Stimulated activated CD4-positive, alpha-beta T cell treated with anti-CD3 and anti-CD28 coated beads, Interleukin-1b, Interleukin-23, amount 100 ng/mL, for 1 hour (primary cell): ENCODE results near the gene DHX34.
"Not testable (repeated sequence)": the region's sequence is repeated elsewhere in the genome, so short reads cannot be mapped to it uniquely, and the experiment has no call there.

Experiments used
- DNase-seq, 2 donors: peaks; one replicate each; pipeline ENCODE4 v3.0.0-alpha.2; 2020; ENCODE audit warnings: low read depth in 2 of 2

DHX34 gene

GRCh38 chr19:47390533-47391488, 41.7 kb downstream of the DHX34 start:
- DNase-seq: no peak

- peak; percentile 67 to 73 for DNase-seq
These were observed 42.6 kb downstream of the DHX34 start for GRCh38 chr19:47391510-47392223.

GRCh38 chr19:47398707-47399597, 49.8 kb downstream of the DHX34 start:
- DNase-seq: no peak

DNA sequence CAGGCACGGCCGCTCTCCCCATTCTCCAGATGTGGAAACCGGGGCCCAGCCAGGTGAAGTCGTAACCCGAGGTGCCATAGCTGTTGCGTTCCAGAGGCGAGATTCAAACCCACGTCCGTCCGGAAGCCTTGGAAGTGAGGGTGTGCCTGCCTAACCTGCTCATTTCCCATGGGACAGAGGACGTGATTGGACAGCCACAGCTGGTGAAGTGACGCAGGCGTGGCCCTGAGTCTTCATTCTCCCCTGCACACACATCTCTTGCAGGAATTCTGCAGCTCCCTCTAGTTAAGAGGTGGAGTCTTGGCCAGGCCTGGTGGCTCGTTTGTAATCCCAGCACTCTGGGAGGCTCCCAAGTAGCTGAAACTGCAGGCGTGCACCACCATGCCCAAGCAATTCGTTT, 53.4 kb downstream of the DHX34 start:
- no peak for DNase-seq

DNA sequence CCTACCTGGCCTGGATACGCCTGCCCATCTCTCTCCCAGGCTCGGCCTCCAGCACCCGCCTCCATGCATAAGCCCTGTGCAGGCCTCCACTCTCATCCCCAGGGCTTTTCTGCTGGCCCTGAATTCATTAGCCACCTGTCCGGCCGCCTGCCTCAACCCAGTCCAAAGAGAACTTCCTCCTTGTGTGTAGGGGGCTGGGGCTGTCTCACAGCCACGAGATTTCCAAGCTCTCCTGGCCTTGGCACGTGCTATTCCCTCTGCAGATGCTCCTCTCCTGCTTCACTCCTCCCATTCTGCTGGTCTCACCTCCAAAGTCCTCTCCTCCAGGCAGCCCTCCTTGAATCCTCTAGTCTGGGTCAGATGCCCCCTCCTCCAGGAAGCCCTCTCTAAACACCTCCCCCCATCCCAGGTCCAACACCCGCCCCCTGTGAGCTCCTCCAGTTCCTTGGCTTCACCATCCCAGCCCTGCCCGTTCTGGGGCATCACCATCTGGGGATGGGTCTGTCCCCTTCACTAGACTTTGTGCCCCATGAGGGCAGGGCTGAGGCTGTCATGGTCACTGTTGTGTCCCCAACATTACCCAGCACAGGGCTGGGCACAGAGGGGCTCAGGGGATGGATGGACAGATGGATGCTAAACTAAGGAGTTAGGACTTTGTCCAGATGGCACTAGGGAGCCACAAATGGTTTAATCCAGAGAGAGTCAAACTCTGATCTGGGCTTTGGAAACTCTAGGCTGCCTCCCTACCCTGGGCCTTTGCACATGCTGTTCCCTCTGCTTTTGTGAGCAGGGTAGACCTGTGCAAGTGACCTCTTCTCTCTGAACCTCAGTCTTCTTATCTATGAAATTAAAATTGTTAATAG, 55.5 kb downstream of the DHX34 start:
- DNase-seq: no peak

- no peak for DNase-seq
These were observed 56.1 kb downstream of the DHX34 start for GRCh38 chr19:47405197-47405550.

DNA sequence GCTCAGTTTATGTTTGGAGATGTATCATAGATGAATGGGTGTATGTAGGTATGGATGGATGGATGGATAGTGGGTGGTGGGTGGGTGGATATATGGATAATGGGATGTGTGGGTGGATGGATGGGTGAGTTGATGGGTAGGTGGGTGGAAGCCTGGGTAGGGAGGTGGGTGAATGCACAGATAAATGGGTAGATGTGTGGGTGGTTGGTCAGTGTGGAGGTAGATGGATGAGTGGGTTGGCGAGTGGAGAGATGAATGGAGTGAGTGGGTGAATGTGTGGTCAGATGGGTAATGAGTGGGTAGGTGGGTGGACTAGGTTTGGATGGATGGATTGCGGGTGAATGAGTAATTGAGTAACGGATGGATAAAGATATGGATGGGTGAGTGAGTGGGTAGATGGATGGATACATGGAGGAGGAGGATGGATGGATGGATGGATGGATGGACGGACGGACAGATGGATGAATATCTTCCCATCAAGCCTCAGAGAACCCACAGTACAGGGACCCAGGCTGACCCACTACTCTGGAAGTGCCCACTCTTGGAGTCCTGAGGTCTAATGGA, 56.8 kb downstream of the DHX34 start:
- DNase-seq: no peak

GRCh38 chr19:47406711-47407416, 57.7 kb downstream of the DHX34 start:
- no peak for DNase-seq

DNA sequence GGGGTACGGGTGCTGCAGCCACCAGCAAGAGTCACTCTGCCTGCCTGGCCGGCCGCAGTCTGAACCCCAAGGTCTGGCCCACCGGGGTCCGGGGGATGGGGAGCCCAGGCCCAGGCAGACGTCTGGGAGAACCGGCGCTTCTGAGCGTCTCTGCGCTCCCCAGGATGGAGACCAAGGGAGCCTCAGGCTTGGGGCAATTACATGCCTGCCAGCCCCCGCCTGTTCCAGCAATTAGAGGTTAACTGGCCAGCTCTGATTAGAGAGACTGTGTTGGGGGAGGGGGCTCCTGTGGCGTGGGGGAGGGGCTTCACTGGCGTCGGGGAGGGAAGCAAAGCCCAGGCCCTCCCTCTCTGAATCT, 58.3 kb downstream of the DHX34 start:
- DNase-seq: no peak

DNA sequence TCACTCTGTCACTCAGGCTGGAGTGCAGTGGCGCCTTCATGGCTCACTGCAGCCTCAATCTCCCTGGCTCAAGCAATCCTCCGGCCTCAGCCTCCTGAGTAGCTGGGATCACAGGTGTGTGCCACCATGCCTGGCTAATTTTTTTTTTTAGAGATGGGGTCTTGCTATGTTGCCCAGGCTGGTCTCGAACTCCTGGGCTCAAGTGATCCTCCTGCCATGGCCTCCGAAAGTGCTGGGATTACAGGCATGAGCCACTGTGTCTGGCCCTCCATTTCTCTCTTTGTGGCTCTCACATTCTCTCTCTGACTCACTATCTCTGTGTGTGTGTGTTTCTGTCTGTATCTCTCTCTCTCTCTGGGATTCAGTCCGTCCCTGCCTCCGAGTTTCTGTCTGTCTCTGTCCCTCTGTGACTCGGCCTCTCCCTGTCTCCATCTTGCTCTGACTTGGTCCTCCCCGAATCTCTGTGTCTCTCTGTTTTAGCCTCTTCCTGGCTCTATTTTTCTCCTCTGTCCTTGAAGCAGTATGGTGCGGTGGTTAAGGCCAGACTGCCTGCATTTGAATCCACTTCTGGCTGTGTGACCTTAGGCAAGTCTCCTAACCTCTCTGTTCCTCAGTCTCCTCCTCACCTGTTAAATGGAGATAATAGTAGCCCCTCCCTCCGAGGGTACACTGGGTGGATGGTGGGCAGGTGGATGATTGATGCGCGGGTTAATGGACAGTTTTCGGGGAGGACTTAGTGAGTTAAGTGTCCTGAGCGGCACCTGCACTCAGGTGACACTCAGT, 59.2 kb downstream of the DHX34 start:
- no peak for DNase-seq

- DNase-seq: no peak
These were observed 62.0 kb downstream of the DHX34 start for GRCh38 chr19:47411101-47411500.

GRCh38 chr19:47411696-47412095, 62.6 kb downstream of the DHX34 start:
- not testable (repeated sequence) for DNase-seq

- DNase-seq: no peak
These were observed 64.8 kb downstream of the DHX34 start for GRCh38 chr19:47413941-47414340.

GRCh38 chr19:47414469-47414868, 65.4 kb downstream of the DHX34 start:
- no peak for DNase-seq

- no peak for DNase-seq
These were observed 67.0 kb downstream of the DHX34 start for GRCh38 chr19:47415953-47416642.

GRCh38 chr19:47416643-47416985, 67.5 kb downstream of the DHX34 start:
- no peak for DNase-seq

GRCh38 chr19:47417107-47417745, 68.1 kb downstream of the DHX34 start:
- no peak for DNase-seq
